Adrenal gland (tissue), 12 donors: ENCODE results near the gene C16orf89. TPM values are rescaled to one million over a fixed set of nuclear protein-coding genes. Genes with fewer than 3 reads are reported as not detected.

Source experiments
- DNase-seq, 7 donors: peaks; one replicate each; pipeline ENCODE4 v3.0.0-alpha.2; 2019 to 2020
- H3K27ac ChIP-seq, 5 donors: fragments of 200-600 bp; sonication (generic) in 4 of 5; 1 replicate in 3 of 5; 2 replicates in 2 of 5; pipeline versions ENCODE4 v1.5.1 to v1.8.0; 2016 to 2020; ENCODE audit warnings: mild to moderate bottlenecking in 1 of 5
- H3K27me3 ChIP-seq: fragments of 200-600 bp; 2 replicates; pipeline ENCODE4 v1.8.0; 2021
- H3K36me3 ChIP-seq, 2 donors: fragments of 200-600 bp; replicated peaks in 1 of 2; 1 replicate in 1 of 2; 2 replicates in 1 of 2; pipeline versions ENCODE4 v1.5.1 to v1.8.0; 2018 to 2022
- H3K4me1 ChIP-seq, 2 donors: fragments of 200-600 bp; replicated peaks in 1 of 2; 1 replicate in 1 of 2; 2 replicates in 1 of 2; pipeline versions ENCODE4 v1.5.1 to v1.8.0; 2018 to 2021
- H3K4me3 ChIP-seq, 4 donors: fragments of 200-600 bp; sonication (generic) in 3 of 4; one replicate each; pipeline ENCODE4 v1.5.1; 2016 to 2018
- H3K9me3 ChIP-seq, 3 donors: fragments of 200-600 bp; sonication (generic) in 1 of 3; replicated peaks in 1 of 3; 1 replicate in 2 of 3; 2 replicates in 1 of 3; pipeline versions ENCODE4 v1.5.1 to v1.8.0; 2016 to 2021
- POLR2A ChIP-seq, 2 donors: fragments of 450-650 bp; IDR thresholded peaks; one replicate each; pipeline ENCODE4 v1.6.1; 2017; ENCODE audit warnings: antibody characterized with exemption in 2 of 2, mild to moderate bottlenecking in 2 of 2, moderate library complexity in 1 of 2
- WGBS, 4 donors: extraction: QIAGEN DNeasy Blood & Tissue Kit in 2 of 4; methylation state at CpG; one replicate each; pipeline versions ENCODE4 v1.1.5 to v1.1.7; 2013 to 2017; 5-methylcytosine and 5-hydroxymethylcytosine counted together
- intact Hi-C, 2 donors: fragments of 100-400 bp; cut with DNase I; formaldehyde crosslinking; loops; one replicate each; pipeline versions ENCODE4 v1.14.1 to v1.15.0; 2022 to 2023
- polyA plus RNA-seq, 3 donors: library from polyadenylated mRNA; stranded (reverse); fragments of 200-250 nt in 2 of 3; fragments of 350-450 nt in 1 of 3; fragmentation: Illumina TruSeq in 1 of 3; extraction: RNeasy Lipid Tissue Mini Kit (QIAGEN cat#74804) in 1 of 3; gene quantifications; one replicate each; pipeline ENCODE4 v1.2.3, GENCODE V29; 2013 to 2014
- total RNA-seq, 9 donors: library from RNA; depleted of rRNA in 4 of 9; stranded (reverse); fragments of >200 nt in 4 of 9; fragments of 120-200 nt in 1 of 9; fragmentation: NEBNext Ultra II Directional in 1 of 9; extraction: Animal tissue kit (Norgen Biotek cat#: 25700) in 1 of 9; gene quantifications; one replicate each; pipeline versions ENCODE4 v1.1.0 to v1.2.4, GENCODE V29; 2013 to 2023
- TF ChIP-seq, protein P1 (sequence below), 6 experiments: fragments of 450-650 bp in 4 of 6; fragments of 200-600 bp in 2 of 6; sonication (generic) in 1 of 6; IDR thresholded peaks; 1 replicate in 5 of 6; 2 replicates in 1 of 6; pipeline versions ENCODE4 v1.5.1 to v1.8.0; 2016 to 2021; ENCODE audit warnings: antibody characterized with exemption in 6 of 6, mild to moderate bottlenecking in 2 of 6, moderate library complexity in 1 of 6
- donor health status: healthy with polysubstance abuse.
- donor health status: Bipolar disorder and iron deficiency.
- donor health status: DM: yes; HTN: yes; CAD: no.
- donor health status: DM: no; HTN: no; CAD: no.
- donor health status: DM: no; HTN: no; CAD: no.
- donor health status: DM: yes; HTN: yes; CAD: no.

C16orf89 gene
- total and polyA plus RNA-seq, 12 donors: 1.00 to 27.9 (median 4.6) TPM

DNA sequence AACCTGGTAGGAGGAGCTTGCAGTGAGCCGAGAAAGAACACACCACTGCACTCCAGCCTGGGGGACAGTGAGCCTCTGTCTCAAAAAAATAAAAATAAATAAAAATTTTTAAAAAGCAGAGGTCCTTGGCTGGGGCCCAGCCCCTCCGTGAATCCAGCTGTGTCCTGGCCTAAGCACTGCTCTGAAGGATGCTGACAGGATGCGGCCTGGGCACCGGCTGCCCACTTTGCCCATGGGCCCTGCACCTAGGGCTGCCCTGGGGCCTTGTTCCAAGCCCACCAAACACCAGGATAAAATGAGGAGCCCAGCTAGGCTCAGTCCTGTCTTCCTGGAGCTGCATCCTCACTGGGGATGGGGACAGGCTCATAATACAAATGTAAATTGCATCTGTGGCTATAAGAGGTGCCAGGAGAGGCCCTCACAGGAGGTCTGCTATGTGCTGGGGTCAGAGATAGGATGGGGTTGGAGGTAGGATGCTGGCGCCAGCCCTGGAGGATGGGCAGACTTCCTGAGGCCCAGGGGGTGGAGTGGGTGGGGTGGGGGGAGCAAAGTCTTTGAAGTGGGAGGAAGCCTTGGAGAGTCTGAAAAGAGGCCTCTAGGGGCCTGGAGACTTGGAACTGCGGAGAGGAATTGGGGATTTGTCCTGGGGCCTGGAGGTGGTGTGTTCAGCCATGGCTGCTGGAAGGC, 6.2 kb downstream of the C16orf89 start:
- intact Hi-C loops: no loop called here
- Histone ChIP-seq H3K4me3 (no peak overlapping the region), H3K9me3 (no peaks in the 10 kb centered on the region), H3K4me1 (no peaks in the 10 kb centered on the region), H3K36me3 (no peaks in the 10 kb centered on the region), H3K27me3 (no peaks in the 10 kb centered on the region), H3K27ac (no peak overlapping the region)
- TF ChIP-seq, protein P1, sequence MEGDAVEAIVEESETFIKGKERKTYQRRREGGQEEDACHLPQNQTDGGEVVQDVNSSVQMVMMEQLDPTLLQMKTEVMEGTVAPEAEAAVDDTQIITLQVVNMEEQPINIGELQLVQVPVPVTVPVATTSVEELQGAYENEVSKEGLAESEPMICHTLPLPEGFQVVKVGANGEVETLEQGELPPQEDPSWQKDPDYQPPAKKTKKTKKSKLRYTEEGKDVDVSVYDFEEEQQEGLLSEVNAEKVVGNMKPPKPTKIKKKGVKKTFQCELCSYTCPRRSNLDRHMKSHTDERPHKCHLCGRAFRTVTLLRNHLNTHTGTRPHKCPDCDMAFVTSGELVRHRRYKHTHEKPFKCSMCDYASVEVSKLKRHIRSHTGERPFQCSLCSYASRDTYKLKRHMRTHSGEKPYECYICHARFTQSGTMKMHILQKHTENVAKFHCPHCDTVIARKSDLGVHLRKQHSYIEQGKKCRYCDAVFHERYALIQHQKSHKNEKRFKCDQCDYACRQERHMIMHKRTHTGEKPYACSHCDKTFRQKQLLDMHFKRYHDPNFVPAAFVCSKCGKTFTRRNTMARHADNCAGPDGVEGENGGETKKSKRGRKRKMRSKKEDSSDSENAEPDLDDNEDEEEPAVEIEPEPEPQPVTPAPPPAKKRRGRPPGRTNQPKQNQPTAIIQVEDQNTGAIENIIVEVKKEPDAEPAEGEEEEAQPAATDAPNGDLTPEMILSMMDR (IDR thresholded peaks at IDR 0.05): no peak
- TF ChIP-seq POLR2A (IDR thresholded peaks at IDR 0.05): no peak
- DNase-seq: no peak
- WGBS, 4 donors: 76 to 89% (median 85%) methylated on average over 6 of the region's 6 CpGs

DNA sequence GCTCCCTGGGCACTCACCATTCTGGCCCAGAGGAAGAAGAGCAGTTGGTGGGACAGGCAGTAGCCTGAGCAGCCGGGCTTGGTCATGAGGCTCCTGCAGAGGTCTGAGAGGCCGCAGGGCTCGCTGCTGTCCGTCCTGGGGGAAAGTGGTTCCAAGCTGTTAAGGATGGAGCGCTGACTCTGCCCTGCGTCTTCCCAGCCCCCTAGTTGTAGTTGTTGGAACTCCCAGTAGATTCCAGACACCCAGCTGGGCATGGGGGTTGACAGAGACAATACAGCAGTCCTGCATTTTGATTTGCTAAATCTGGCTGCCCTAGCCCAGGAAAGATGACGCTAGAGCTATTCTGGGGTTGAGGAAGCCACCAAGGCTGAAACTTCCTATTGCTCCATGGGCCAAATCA, 7.3 kb downstream of the C16orf89 start:
- Histone ChIP-seq H3K36me3 (no peaks in the 10 kb centered on the region), H3K27ac (no peak overlapping the region), H3K4me1 (no peaks in the 10 kb centered on the region), H3K4me3 (no peak overlapping the region), H3K9me3 (no peaks in the 10 kb centered on the region), H3K27me3 (no peaks in the 10 kb centered on the region)
- TF ChIP-seq, protein P1 (IDR thresholded peaks at IDR 0.05): peak in 1 of 6 experiments; percentile 19
- TF ChIP-seq POLR2A (IDR thresholded peaks at IDR 0.05): no peak
- WGBS, 4 donors: 57 to 79% (median 74%) methylated on average over 2 to 7 of the region's 7 CpGs
- DNase-seq: peak in 3 of 7 donors; percentile 19 to 31 (median 26)
- intact Hi-C loops: no loop called here

DNA sequence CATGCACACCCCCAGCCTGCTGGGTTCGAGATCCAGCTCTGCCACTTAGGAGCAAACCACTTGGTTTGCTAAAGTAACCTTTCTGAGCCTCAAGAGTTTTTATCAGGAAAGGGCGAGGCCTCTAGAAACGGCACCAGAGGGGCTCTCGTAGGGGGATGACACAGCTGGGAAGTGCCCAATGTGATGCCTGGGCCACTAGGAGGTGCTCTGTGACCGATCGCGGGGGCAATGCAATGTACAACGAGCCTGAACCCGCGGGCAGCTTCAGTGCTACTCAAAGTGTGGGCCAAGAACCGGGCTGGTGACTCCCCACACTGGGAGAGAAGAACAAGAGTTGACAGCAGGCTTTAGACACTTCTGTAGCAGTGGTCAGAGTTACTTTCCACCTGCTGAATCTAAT, 9.4 kb downstream of the C16orf89 start:
- TF ChIP-seq, protein P1 (IDR thresholded peaks at IDR 0.05): peak in 5 of 6 experiments; percentile 13 to 31 (median 26)
- no peak for TF ChIP-seq POLR2A (IDR thresholded peaks at IDR 0.05)
- no peak overlapping the region for H3K4me3 ChIP-seq
- H3K9me3 ChIP-seq: no peaks in the 10 kb centered on the region
- 17 to 24% (median 23%) methylated on average over 10 to 11 of the region's 11 CpGs for WGBS, 4 donors
- no peaks in the 10 kb centered on the region for H3K27me3 ChIP-seq
- H3K4me1 ChIP-seq: no peaks in the 10 kb centered on the region
- peak in 2 of 7 donors; percentile 31 to 36 for DNase-seq
- intact Hi-C loops: no loop called here
- no peaks in the 10 kb centered on the region for H3K36me3 ChIP-seq
- H3K27ac ChIP-seq: no peak overlapping the region

DNA sequence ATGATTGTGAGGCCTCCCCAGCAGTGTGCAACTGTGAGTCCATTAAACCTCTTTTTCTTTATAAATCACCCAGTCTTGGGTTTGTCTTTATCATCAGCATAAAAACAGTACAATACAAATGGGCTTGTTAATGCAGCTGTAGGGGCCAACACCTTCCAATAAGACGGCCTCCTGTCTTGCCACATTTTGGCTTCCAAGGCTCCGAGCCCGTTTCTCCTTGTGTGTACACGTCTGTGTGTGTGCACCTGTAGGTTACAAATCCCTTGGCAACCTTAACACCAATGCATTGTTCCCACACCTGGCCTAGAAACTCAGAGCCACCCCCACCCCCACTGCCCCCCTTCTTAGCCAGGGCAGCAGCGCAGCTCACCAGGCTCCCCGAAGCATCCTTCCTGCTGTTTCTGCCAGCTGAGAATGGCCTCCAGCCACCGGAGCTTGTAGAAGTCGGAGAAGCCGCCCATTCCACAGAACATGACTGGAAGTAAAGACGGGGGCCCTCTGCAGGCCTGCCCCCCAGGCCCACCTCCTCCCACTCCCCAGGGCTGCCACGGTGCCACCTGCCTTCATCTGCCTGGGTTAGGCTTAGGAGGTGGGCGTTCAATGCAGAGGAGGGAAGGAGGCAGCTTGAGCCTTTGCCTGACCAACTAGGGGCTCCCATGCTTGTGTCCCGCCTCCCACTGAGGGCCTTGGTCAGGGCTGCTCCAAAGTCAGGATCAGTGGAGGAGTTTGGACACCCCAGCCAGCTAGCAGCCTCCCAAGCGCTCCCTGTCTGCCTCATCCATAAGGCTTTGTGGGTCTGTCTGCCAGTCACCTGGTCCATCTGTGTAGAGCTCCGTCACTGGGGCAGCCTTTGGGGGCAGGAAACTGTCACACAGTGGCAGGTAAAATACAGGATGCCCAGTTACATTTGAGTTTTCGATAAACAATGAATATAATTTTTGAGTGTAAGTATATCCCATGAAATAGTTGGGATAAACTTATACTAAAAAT, 10.6 kb downstream of the C16orf89 start:
- intact Hi-C loops: no loop called here
- Histone ChIP-seq H3K36me3 (no peaks in the 10 kb centered on the region), H3K27me3 (no peaks in the 10 kb centered on the region), H3K4me3 (no peak overlapping the region), H3K27ac (no peak overlapping the region), H3K4me1 (no peaks in the 10 kb centered on the region), H3K9me3 (no peaks in the 10 kb centered on the region)
- no peak for DNase-seq
- WGBS, 4 donors: 86 to 97% (median 94%) methylated on average over 10 to 16 of the region's 16 CpGs
- TF ChIP-seq, protein P1 (IDR thresholded peaks at IDR 0.05): no peak
- TF ChIP-seq POLR2A (IDR thresholded peaks at IDR 0.05): no peak
